GF-D8 (cell line): Measurements from ENCODE around the gene TRAF3.

Experiments
- DNase-seq: peaks from one replicate; lab custom pipeline; 2025; lab: John Stamatoyannopoulos, UW

Gene TRAF3, protein sequence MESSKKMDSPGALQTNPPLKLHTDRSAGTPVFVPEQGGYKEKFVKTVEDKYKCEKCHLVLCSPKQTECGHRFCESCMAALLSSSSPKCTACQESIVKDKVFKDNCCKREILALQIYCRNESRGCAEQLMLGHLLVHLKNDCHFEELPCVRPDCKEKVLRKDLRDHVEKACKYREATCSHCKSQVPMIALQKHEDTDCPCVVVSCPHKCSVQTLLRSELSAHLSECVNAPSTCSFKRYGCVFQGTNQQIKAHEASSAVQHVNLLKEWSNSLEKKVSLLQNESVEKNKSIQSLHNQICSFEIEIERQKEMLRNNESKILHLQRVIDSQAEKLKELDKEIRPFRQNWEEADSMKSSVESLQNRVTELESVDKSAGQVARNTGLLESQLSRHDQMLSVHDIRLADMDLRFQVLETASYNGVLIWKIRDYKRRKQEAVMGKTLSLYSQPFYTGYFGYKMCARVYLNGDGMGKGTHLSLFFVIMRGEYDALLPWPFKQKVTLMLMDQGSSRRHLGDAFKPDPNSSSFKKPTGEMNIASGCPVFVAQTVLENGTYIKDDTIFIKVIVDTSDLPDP

DNA sequence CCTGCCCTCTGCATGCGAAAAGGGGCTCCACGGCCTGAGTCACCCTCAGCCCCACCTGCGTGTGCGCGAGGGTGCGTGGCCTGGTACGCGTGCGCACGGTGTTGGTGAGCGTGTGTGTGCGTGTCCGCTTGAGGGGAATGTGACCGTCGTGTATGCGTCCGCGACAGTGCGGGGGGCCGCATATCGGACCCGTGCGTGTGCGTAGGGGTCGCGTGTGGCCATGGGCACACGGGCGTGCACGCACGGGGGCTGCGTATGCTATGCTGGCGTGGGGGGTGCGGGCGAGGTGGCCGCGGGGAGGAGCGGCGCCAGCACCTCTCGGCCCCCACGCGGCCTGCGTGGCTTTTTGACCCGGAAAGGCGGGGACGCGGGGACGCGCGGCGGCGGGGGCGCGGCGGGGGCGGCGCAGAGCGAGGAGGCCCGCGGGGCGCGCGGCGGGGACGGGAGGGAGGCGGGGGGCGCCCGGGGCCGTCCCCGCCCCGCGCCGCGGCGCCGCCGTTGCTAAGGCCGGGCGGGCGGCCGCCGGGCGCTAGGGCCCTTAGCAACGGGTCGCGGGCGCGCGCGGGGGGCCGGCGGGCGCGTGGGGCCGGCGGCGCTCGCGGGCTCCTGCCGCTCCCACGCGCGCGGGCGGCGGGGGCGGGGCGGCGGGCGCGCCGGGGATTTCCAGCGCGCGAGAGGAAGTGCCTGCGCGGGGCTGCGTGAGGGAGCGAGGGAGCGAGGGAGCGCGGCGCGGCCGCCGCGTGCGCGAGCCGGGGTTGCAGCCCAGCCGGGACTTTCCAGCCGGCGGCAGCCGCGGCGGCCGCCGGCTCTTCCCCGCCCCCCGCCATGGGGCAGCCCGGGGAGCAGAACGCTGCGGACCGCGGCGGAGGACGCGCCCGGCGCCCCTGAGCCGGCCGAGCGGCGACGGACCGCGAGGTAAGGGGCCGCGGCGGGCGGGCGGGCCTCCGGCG, at the start of gene TRAF3:
Gene TRAF3, plus strand, starts transcription at position 689 of the 950 bp plus-strand sequence. CDS start 92,753 bp downstream, outside the sequence.
- no peak for DNase-seq

GRCh38 chr14:102728501-102728900, 48.7 kb upstream of the TRAF3 start:
- DNase-seq, result no peak

DNA sequence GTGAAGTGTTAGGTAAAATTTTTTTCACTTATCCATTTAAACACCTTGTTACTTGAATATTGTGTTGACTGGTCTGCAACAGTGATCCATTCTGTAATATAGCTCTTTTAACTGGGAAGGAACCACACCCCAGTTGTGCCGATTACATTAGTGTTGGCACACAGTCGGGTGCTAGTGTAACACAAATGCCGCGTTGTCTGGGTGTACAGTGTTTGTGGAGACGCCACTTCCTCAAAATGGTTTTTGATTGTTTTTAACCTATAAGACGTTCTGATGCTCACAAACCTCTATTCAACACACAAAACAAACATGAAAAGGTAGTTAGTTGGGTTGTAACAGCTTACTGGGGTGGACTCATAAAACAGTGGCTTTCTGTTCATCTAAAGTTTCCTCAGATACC, 48.0 kb upstream of the TRAF3 start:
- DNase-seq, result no peak

DNA sequence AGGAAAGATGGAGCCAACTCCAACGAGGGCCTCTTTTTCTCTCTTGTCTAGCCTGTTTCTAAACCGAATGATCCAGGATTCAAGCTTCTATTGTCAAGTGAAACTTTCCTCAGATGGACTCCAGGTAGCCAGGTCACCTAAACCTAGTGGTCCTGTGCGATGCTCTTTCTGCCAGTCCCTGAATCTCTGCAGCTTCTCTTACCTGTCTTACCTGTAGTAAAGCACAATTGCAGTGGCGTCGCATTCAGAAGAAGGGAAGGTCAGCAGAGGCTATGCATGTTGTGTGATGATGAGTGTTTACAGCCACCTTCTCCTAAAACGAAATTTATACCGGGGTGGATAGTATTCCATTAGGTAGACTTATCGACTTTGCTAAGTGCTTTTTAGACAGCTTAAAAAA, 47.4 kb upstream of the TRAF3 start:
- DNase-seq, result no peak

DNA sequence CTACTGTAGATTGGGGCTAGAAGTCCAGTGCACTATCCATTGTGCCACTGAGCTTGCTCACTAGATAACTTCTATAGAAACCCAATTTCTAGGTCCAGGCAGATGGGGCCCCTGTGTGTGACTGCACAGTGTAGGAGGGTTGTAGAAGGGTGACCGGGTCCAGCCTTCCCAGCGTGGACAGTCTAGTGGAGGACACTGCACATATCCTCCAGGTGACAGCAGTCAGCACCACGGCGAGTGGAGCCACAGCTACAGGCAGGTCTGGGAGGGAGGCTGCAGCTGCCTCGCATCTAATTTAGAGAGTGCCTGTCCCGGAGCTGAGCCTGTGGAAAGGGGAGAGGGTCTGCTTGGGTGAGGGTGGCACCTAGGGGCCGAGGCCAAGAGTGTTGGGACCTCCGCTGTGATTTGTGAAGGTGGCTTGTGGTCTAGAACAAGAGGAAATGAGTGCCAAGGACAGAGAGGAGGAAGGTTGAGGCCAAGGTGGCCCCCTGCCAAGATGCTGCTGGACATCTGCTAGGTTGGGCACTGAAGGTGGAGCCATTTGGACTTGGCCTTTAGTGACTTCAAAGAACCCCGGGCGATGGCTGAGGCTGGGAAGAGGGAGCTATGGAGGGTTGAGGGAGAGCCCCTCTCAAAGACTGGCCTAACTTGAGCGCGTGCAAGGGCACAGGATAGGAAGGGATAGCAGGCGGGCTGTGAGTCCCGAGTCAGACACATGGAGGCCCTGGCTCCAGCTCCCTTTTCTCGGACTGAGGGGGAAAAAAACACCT, 46.0 kb upstream of the TRAF3 start:
- DNase-seq, result no peak

- no peak for DNase-seq
These were observed 45.1 kb upstream of the TRAF3 start for GRCh38 chr14:102731871-102732800.

DNA sequence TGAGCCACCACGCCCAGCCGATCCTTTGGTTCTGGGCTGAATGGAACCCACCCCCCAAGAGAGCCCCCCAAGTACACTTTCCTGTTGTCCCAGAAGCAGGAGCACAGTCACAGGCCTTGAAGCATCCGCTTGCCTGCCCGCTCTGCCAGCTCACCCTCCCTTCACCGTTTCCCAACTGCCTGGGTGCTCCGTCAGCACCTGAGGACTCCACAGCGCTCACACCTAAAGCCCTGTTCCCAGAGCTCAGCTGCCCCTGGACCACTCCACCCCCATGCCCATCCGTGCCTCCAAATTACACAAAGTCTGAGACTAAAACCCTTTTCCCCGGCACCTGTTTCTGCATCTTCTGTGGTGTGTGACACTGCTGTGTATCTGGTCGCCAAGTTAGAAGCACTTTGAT, 44.3 kb upstream of the TRAF3 start:
- DNase-seq, result no peak

GRCh38 chr14:102733326-102733725, 43.9 kb upstream of the TRAF3 start:
- no peak for DNase-seq

DNA sequence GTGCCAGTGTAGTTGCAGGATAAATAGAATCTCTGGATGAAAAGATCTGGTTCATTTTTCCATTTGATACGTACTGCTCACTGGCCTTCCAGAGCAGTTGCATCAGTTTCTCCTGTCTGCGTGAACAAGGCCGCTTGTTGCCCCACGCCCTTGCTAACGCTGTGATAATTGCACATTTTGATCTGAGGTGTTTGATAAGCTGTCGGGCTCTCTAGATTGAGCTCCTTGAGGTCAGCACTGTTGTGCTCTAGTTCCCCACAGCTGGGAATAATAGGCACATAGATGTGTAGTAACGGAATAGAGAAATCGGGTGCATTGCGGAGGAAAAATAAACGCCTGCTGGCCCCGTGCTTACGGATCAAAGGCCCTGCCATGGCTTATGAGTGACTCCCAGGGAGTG, 42.8 kb upstream of the TRAF3 start:
- DNase-seq, result no peak

- DNase-seq, result no peak
These were observed 40.3 kb upstream of the TRAF3 start for GRCh38 chr14:102736956-102737355.

- DNase-seq, result no peak
These were observed 39.6 kb upstream of the TRAF3 start for GRCh38 chr14:102737402-102738372.

GRCh38 chr14:102738373-102739189, 38.7 kb upstream of the TRAF3 start:
- DNase-seq, result no peak

DNA sequence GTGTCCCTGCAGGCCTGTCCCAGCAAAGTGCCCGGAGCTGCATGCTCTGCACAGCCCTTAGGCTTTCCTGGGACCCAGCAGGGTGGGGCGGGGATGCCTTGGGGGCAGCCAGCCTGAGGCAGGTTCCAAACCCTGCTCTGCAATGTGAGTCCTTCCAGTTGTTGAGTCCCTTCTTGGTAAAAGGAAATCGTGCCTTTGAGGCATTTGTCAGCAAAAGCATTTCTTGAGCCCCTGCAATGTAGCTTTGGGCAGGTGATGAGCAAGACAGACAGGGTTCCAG, 38.1 kb upstream of the TRAF3 start:
- no peak for DNase-seq

GRCh38 chr14:102746634-102747438, 30.4 kb upstream of the TRAF3 start:
- no peak for DNase-seq

DNA sequence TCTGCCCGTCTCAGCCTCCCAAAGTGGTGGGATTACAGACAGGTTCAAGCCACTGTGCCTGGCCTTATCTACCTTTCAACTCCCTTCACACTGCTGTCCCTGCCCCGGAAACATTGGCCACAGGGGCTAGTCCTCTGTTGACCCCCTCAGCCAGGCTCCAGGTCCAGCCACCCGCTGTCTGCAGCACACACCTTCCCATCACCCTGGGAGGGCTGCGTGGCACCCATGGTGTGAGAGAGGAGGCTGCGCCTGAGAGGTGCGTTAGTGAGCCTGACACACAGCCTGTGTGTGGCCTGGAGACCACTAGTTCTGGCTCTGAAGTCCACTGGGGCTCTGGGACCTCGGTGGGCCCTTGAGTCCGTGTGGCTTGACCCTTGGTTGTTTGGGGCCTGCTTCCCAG, 28.4 kb upstream of the TRAF3 start:
- DNase-seq, result no peak

- no peak for DNase-seq
These were observed 27.6 kb upstream of the TRAF3 start for GRCh38 chr14:102749393-102750305.

DNA sequence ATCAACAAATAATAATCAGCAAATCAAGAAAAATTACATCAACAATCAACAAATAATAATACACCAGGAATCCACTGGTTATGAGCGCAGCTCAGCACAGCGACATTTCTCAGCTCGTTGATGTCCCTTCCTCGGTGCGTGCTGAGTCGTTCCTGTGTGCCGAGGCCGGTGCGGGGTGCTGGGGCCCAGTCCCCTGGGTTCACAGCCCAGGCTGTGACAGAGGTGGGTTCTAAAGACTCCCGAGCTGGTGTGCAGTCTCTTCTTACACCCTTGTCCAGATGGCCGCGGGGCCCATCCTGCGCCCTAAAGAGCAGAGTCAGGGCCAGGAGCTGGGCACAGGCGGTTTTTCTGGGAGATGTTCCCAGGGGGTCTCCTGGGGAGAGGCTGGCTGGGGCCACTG, 26.9 kb upstream of the TRAF3 start:
- DNase-seq, result no peak
